ENCODE measurements around the gene ZCWPW2.

- TF ChIP-seq POLR2A (IDR thresholded peaks at IDR 0.05) (no peak), CTCF (IDR thresholded peaks at IDR 0.05) (no peak)
These were observed 48.1 kb upstream of the ZCWPW2 start for GRCh38 chr3:28300345-28300962.
